ENCODE results near the gene GABBR2. TPM values are rescaled to one million over a fixed set of nuclear protein-coding genes. Genes with fewer than 3 reads are reported as not detected.
"Not testable (repeated sequence)": the region's sequence is repeated elsewhere in the genome, so short reads cannot be mapped to it uniquely, and the experiment has no call there.

Gene GABBR2
- total RNA-seq, 1 donor from 2014 or later: 6.4 TPM

GRCh38 chr9:98516897-98517503, 191.7 kb downstream of the GABBR2 start:
- Mint-ChIP-seq H3K4me3 (no peak overlapping the region), H3K9me3 (no peaks in the 10 kb centered on the region)
- no peak for TF ChIP-seq CTCF (conservative IDR thresholded peaks at IDR 0.05)

GRCh38 chr9:98516205-98516896, 192.4 kb downstream of the GABBR2 start:
- Mint-ChIP-seq H3K4me3 (no peak overlapping the region), H3K27ac (no peak overlapping the region), H3K36me3 (no peaks in the 10 kb centered on the region), H3K4me1 (ENCODE audit: unreplicated experiment) (no peaks in the 10 kb centered on the region), H3K9me3 (no peaks in the 10 kb centered on the region), H3K27me3 (peaks cover 2% of the 10 kb centered on the region)
- no peak for DNase-seq (ENCODE audit: extremely low spot score, unreplicated experiment)
- TF ChIP-seq CTCF (conservative IDR thresholded peaks at IDR 0.05): no peak

More at GRCh38 chr9:98516897-98517503, 191.7 kb downstream of the GABBR2 start:
- DNase-seq (ENCODE audit: extremely low spot score, unreplicated experiment): no peak
- no peaks in the 10 kb centered on the region for H3K4me1 Mint-ChIP-seq (ENCODE audit: unreplicated experiment)
- H3K36me3 Mint-ChIP-seq: no peaks in the 10 kb centered on the region
- H3K27ac Mint-ChIP-seq: no peak overlapping the region
- H3K27me3 Mint-ChIP-seq: peaks cover 2% of the 10 kb centered on the region

GRCh38 chr9:98515506-98516204, 193.1 kb downstream of the GABBR2 start:
- H3K4me3 Mint-ChIP-seq: no peak overlapping the region
- no peaks in the 10 kb centered on the region for H3K9me3 Mint-ChIP-seq
- no peak for DNase-seq (ENCODE audit: extremely low spot score, unreplicated experiment)
- no peaks in the 10 kb centered on the region for H3K4me1 Mint-ChIP-seq (ENCODE audit: unreplicated experiment)
- no peak for TF ChIP-seq CTCF (conservative IDR thresholded peaks at IDR 0.05)
- H3K36me3 Mint-ChIP-seq: no peaks in the 10 kb centered on the region
- no peak overlapping the region for H3K27ac Mint-ChIP-seq
- H3K27me3 Mint-ChIP-seq: no peaks in the 10 kb centered on the region

GRCh38 chr9:98514841-98515240, 193.9 kb downstream of the GABBR2 start:
- no peak overlapping the region for H3K4me3 Mint-ChIP-seq
- TF ChIP-seq CTCF (conservative IDR thresholded peaks at IDR 0.05): no peak
- no peaks in the 10 kb centered on the region for H3K27me3 Mint-ChIP-seq
- no peak for DNase-seq (ENCODE audit: extremely low spot score, unreplicated experiment)
- H3K4me1 Mint-ChIP-seq (ENCODE audit: unreplicated experiment): no peaks in the 10 kb centered on the region
- no peaks in the 10 kb centered on the region for H3K36me3 Mint-ChIP-seq
- H3K9me3 Mint-ChIP-seq: no peaks in the 10 kb centered on the region
- no peak overlapping the region for H3K27ac Mint-ChIP-seq

- H3K4me1 Mint-ChIP-seq (ENCODE audit: unreplicated experiment); H3K4me3 Mint-ChIP-seq; H3K36me3 Mint-ChIP-seq; H3K27me3 Mint-ChIP-seq; H3K9me3 Mint-ChIP-seq; H3K27ac Mint-ChIP-seq: not testable (repeated sequence)
- peak; percentile 58 for DNase-seq (ENCODE audit: extremely low spot score, unreplicated experiment)
Observed at GRCh38 chr9:98508217-98508919, 200.4 kb downstream of the GABBR2 start.

All from type B pancreatic cell (in vitro differentiated cells).